Fibroblast of lung (primary cell): ENCODE data around the gene RNF168.

Experiments
- CTCF ChIP-seq, 2 donors: IDR thresholded peaks in 1 of 2; conservative IDR thresholded peaks in 1 of 2; 1 replicate in 1 of 2; 2 replicates in 1 of 2; pipeline ENCODE4 v1.5.1; 2011 to 2012; ENCODE audit warnings: low read length in 2 of 2, control low read depth in 1 of 2, inconsistent platforms in 1 of 2, low read depth in 1 of 2, mild to moderate bottlenecking in 1 of 2
- EZH2 ChIP-seq: IDR thresholded peaks from 2 replicates; pipeline ENCODE4 v1.5.1; 2012; ENCODE audit warnings: low read length, control low read depth, mild to moderate bottlenecking; ENCODE audit errors: missing control alignments

GRCh38 chr3:196496183-196496582 lies 7.4 kb downstream of the RNF168 start:
- no peak for TF ChIP-seq CTCF (conservative IDR thresholded peaks at IDR 0.05 in 1 of 2, IDR thresholded peaks at IDR 0.05 in 1 of 2; ENCODE audit: low read depth in 1 of 2, low read length in 2 of 2)
- no peak for TF ChIP-seq EZH2
